NCI-H345 (cell line): ENCODE results near the gene NAGLU.
"Not testable (repeated sequence)": the region's sequence is repeated elsewhere in the genome, so short reads cannot be mapped to it uniquely, and the experiment has no call there.

ENCODE experiments used
- DNase-seq: peaks from one replicate; lab custom pipeline; 2025; lab: John Stamatoyannopoulos, UW

The NAGLU gene

GRCh38 chr17:42521036-42521435 is 15.0 kb upstream of the NAGLU start:
- DNase-seq, result no peak

GRCh38 chr17:42521666-42522262 is 14.3 kb upstream of the NAGLU start:
- DNase-seq, result no peak

- no peak for DNase-seq
Measured at GRCh38 chr17:42522263-42522790, 13.7 kb upstream of the NAGLU start.

- no peak for DNase-seq
Measured at GRCh38 chr17:42522798-42523278, 13.2 kb upstream of the NAGLU start.

- no peak for DNase-seq
Measured at GRCh38 chr17:42525221-42525620, 10.8 kb upstream of the NAGLU start.

DNA sequence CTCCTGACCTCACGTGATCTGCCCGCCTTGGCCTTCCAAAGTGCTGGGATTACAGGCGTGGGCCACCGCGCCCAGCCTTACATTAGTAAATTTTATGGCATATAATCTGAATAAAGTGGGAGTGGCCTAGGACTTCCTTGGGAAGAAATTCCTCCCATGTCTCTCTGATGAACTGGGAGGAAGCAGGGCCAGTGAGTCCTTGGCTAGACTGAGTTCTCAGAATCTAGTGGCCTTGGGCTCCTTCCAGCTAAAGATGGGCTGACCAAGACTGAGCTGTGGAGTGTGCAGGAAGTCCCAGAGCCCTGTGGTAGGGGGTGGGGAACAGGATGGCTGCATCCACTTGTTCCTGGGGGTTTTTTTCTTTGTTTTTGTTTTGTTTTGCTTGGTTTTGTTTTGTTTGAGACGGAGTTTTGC is 10.0 kb upstream of the NAGLU start:
- no peak for DNase-seq

DNA sequence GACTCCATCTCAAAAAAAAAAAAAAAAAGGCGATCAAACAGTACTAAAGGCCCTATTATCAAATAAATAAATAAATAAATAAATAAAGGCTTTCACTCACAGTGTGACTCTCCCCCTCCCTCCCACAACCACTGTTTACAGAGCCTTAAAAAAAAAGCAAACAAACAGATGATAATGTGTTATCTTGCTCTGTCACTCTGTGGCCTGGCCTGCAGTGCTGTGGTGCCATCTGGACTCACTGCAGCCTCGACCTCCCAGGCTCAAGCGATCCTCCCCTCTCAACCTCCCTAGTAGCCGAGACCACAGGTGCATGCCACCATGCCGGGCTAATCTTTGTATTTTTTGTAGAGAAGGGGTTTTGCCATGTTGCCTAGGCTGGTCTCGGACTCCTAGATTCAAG is 8.1 kb upstream of the NAGLU start:
- DNase-seq, result no peak

DNA sequence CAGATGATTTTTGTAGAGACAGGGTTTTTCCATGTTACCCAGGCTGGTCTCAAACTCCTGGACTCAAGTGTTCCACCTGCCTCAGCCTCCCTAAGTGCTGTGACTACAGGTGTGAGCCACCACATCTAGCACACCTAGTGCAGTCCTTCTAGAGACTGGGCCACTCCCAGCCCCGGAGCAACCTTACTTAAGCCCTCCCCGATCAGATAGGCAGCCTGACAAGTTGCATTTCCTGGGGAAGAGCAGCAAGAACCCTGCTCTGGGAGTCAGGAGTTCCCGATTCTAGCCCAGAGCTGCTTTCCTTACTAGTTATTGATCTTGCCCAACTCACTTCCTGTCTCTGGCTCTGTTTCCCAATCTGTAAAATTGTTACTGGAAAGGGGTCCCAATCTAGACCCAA is 7.0 kb upstream of the NAGLU start:
- DNase-seq, result no peak

GRCh38 chr17:42530952-42531454 is 5.0 kb upstream of the NAGLU start:
- DNase-seq, result peak; percentile 30

DNA sequence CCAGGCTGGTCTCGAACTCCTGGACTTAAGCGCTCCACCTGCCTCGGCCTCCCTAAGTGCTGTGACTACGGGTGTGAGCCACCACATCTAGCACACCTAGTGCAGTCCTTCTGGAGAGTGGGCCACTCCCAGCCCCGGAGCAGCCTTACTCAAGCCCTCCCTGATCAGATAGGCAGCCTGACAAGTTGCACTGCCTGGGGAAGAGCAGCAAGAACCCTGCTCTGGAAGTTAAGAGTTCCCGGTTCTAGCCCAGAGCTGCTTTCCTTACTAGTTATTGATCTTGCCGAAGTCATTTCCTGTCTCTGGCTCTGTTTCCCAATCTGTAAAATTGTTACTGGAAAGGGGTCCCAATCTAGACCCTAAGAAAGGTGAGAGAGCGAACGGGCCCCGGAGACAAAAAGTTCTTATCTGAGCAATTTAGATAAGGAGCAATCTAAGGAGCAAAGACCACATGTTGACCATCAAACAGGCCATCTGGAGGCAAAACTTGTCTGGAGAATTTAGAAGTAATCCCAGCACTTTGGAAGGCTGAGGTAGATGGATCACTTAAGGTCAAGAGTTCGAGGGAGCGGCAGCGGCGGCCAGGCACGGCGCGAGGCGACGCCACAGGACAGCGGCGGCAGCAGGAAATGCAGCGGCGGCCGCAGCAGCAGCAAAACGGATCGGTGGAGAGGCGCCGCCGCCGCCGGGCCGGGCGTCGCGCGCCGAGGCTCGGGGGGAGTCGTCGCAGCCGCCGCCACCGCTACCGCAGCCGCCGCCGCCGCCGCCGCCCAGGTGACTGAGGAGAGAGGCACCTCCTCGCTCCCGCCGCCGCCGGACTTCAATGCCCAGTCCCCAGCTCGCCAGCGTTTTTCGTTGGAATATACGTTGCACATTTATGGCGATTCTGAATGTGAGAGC is 4.3 kb upstream of the NAGLU start:
- DNase-seq, result peak; percentile 64

GRCh38 chr17:42535155-42536047 is 640 bp upstream of the NAGLU start:
- DNase-seq, result no peak

GRCh38 chr17:42536372-42537155 is 523 bp downstream of the NAGLU start:
- DNase-seq, result peak; percentile 89

DNA sequence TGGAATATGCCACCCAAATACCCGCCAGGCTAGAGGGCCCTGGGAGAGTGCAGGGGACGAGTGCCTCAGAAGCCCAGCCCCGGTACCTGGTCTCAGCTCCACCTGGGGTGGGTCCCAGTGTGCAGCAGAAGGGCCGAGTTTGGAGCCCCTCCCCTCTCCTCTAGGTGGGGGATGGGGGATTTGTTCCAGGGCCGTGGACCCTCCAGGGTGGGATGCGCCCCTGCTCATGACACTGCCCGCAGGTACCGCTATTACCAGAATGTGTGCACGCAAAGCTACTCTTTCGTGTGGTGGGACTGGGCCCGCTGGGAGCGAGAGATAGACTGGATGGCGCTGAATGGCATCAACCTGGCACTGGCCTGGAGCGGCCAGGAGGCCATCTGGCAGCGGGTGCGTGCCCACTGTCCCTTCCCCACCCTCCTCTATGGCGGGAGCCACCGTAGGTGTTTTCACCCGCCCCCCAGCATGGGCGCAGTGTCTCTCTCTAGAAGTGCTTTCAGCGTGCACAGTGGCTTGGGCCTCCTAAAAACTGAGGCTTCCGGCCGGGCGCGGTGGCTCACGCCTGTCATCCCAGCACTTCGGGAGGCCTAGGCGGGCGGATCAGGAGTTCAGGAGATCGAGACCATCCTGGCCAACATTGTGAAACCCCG is 1.2 kb downstream of the NAGLU start:
- no peak for DNase-seq

DNA sequence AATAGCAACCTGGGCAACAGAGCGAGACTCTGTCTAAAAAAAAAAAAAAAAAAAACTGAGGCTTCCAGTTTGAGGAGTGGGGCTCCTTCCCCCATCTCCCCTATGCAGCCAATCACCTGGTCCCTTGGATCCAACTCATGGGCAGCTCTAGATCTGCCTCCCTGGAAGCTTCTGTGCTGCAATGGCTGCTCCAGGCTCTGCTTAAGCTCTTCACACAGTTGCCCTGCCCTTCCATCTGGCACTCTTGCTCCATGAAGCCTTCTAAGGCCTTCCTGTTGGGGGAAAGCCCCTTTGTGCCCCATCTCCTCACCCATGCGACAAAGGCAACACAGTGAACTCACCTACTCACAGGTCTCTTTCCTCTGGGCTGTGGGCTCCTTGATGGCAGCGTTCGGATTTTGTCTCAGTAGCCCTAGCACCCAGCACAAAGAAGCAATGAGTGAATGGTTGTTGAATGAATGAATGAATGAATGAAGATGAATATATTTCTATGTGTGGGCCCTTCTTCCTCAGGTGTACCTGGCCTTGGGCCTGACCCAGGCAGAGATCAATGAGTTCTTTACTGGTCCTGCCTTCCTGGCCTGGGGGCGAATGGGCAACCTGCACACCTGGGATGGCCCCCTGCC is 1.9 kb downstream of the NAGLU start:
- DNase-seq, result no peak

- no peak for DNase-seq
Measured at GRCh38 chr17:42538482-42538881, 2.4 kb downstream of the NAGLU start.

GRCh38 chr17:42540558-42540957 is 4.5 kb downstream of the NAGLU start:
- DNase-seq, result not testable (repeated sequence)

GRCh38 chr17:42541041-42541833 is 5.2 kb downstream of the NAGLU start:
- DNase-seq, result no peak

DNA sequence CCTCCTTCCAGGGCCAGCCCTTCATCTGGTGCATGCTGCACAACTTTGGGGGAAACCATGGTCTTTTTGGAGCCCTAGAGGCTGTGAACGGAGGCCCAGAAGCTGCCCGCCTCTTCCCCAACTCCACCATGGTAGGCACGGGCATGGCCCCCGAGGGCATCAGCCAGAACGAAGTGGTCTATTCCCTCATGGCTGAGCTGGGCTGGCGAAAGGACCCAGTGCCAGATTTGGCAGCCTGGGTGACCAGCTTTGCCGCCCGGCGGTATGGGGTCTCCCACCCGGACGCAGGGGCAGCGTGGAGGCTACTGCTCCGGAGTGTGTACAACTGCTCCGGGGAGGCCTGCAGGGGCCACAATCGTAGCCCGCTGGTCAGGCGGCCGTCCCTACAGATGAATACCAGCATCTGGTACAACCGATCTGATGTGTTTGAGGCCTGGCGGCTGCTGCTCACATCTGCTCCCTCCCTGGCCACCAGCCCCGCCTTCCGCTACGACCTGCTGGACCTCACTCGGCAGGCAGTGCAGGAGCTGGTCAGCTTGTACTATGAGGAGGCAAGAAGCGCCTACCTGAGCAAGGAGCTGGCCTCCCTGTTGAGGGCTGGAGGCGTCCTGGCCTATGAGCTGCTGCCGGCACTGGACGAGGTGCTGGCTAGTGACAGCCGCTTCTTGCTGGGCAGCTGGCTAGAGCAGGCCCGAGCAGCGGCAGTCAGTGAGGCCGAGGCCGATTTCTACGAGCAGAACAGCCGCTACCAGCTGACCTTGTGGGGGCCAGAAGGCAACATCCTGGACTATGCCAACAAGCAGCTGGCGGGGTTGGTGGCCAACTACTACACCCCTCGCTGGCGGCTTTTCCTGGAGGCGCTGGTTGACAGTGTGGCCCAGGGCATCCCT is 7.4 kb downstream of the NAGLU start:
- DNase-seq, result no peak
